ENCODE data around the gene POU2F2. TPM values are rescaled to one million over a fixed set of nuclear protein-coding genes. Genes with fewer than 3 reads are reported as not detected.

Gene POU2F2
- polyA plus RNA-seq, 1 donor = 1.3 TPM

DNA sequence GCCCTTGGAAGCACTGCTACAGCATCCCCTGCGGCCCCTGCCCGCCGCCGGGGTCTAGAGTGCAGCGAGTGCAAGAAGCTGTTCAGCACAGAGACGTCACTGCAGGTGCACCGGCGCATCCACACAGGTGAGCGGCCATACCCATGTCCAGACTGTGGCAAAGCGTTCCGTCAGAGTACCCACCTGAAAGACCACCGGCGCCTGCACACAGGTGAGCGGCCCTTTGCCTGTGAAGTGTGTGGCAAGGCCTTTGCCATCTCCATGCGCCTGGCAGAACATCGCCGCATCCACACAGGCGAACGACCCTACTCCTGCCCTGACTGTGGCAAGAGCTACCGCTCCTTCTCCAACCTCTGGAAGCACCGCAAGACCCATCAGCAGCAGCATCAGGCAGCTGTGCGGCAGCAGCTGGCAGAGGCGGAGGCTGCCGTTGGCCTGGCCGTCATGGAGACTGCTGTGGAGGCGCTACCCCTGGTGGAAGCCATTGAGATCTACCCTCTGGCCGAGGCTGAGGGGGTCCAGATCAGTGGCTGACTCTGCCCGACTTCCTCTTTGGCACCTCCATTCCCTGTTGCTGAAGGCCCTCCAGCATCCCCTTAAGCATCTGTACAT, 51.4 kb downstream of the POU2F2 start:
- DNase-seq (ENCODE audit: low read depth) = no peak

DNA sequence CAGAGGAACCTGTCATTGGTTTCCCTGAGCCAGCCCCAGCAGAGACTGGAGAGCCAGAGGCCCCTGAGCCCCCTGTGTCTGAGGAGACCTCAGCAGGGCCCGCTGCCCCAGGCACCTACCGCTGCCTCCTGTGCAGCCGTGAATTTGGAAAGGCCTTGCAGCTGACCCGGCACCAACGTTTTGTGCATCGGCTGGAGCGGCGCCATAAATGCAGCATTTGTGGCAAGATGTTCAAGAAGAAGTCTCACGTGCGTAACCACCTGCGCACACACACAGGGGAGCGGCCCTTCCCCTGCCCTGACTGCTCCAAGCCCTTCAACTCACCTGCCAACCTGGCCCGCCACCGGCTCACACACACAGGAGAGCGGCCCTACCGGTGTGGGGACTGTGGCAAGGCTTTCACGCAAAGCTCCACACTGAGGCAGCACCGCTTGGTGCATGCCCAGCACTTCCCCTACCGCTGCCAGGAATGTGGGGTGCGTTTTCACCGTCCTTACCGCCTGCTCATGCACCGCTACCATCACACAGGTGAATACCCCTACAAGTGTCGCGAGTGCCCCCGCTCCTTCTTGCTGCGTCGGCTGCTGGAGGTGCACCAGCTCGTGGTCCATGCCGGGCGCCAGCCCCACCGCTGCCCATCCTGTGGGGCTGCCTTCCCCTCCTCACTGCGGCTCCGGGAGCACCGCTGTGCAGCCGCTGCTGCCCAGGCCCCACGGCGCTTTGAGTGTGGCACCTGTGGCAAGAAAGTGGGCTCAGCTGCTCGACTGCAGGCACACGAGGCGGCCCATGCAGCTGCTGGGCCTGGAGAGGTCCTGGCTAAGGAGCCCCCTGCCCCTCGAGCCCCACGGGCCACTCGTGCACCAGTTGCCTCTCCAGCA, 52.1 kb downstream of the POU2F2 start:
- DNase-seq (ENCODE audit: low read depth) = no peak

DNA sequence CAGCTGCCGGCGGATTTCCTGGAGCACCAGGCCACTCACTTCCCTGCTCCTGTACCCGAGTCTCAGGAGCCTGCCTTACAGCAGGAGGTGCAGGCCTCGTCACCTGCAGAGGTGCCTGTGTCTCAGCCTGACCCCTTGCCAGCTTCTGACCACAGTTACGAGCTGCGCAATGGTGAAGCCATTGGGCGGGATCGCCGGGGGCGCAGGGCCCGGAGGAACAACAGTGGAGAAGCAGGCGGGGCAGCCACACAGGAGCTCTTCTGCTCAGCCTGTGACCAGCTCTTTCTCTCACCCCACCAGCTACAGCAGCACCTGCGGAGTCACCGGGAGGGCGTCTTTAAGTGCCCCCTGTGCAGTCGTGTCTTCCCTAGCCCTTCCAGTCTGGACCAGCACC, 53.0 kb downstream of the POU2F2 start:
- no peak for DNase-seq (ENCODE audit: low read depth)

DNA sequence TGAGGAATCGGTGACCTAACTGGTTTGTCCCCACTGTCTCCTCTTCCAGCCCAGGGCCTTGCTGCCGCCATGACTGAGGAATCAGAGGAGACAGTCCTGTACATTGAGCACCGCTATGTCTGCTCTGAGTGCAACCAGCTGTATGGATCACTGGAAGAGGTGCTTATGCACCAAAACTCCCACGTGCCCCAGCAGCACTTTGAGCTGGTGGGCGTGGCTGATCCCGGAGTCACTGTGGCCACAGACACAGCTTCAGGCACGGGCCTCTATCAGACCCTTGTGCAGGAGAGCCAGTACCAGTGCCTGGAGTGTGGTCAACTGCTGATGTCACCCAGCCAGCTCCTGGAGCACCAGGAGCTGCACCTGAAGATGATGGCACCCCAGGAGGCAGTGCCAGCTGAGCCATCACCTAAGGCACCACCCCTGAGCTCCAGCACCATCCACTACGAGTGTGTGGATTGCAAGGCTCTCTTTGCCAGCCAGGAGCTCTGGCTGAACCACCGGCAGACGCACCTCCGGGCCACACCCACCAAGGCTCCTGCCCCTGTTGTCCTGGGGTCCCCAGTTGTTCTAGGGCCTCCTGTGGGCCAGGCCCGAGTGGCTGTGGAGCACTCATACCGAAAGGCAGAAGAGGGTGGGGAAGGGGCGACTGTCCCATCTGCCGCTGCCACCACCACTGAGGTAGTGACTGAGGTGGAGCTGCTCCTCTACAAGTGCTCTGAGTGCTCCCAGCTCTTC, 53.5 kb downstream of the POU2F2 start:
- DNase-seq (ENCODE audit: low read depth) = no peak

DNA sequence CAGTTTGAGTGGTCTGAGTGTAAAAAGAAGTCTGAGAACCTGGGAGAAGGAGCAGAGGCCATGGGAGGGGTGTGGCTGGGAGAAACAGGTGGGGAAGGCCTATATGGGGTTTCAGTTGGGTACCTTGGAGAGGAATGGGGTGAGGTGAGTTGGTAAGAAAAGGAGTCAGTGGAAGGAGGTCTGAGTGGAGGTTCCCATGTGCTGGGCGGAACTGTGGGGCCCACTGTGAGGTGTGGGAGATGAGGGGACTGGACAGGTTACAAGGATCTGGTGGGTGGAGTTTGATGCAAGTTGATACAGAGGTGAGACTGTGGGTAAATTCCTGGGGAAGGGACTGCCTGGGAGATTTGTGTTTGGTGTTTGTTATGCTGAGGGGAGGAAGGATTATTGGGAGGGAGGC, 54.2 kb downstream of the POU2F2 start:
- no peak for DNase-seq (ENCODE audit: low read depth)

DNA sequence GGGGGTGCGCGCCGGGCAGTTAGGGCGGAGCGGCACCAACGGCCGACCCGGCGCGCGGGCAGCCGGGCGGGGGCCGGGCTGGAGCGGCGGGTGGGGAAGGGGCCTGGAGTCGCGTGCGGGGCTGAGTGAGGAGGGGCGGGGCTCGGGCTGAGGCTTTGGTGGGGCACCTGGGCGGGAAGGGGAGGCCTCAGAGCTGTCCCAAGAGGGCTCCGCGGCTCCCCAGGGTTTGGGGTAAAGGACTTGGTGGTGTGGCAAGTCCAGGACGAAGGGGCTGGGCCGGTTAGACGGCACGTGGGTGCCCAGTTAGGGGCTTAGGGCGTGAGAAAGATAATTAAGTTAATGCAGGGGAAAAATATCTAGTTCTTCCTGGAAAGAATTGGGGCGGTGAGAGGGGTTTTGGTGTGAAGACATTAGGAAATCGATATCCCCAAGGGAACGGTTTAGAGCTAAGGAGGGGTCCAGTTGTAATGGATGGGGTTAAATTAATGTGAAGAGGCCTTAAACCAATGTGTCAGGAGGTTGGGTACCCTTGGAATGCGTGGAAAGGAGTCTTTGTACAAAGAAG, 55.8 kb downstream of the POU2F2 start:
- no peak for DNase-seq (ENCODE audit: low read depth)

DNA sequence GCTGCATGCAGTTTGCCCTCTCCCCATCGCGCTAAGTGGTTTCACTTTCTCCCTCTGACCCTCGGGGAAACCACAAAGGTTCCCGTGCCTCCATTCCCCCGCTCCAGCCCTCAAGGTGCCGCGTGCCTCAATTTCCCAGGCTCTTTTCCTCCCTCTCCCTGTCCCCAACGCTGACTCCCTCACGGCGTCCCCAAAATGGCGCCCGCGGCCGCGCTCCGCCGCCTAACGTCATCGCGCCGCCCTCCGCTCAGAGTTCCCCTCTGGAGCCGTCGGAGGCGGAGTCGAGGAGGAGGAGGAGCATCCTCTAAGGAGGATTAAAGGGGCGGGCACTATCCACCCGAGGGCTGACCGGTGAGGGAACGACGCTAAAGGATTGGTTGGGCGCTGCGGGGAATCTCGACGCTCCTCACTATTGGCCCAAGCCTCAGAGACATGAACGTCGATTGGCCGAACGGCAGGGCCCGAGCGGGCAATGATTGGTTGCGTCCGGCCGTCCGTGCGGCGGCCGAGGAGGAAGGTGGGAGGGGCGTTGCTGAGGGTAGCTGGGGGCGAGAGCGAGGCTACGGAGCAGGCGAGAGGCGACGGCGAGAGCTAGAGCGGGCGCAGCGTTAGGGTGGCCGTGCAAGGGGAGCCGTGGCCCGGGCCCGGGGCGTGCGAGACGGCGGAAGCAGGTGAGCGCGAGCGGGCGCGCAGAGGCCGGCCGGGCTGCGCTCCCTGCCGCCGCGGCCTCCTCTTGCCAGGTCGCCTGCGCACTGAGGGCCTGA, 56.4 kb downstream of the POU2F2 start, which contains the start of gene ZNF574:
TSS of gene ZNF574 (plus strand) at position 551 of the 764 bp plus-strand sequence. CDS start 2,441 bp downstream, outside the sequence.
- DNase-seq (ENCODE audit: low read depth) = peak; percentile 99

DNA sequence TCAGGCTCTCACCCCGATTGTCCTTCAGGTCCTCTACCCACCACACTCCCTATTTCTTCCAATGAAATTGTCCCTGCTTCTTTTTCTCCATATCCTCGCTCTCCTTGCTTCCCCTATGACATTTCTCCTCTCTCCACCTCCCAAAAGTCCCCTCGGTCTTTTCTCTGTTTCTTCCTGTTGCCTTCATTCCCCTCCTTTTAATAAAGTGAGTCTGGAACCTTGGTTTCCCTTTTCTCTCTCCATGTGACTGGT, 57.0 kb downstream of the POU2F2 start:
- no peak for DNase-seq (ENCODE audit: low read depth)

DNA sequence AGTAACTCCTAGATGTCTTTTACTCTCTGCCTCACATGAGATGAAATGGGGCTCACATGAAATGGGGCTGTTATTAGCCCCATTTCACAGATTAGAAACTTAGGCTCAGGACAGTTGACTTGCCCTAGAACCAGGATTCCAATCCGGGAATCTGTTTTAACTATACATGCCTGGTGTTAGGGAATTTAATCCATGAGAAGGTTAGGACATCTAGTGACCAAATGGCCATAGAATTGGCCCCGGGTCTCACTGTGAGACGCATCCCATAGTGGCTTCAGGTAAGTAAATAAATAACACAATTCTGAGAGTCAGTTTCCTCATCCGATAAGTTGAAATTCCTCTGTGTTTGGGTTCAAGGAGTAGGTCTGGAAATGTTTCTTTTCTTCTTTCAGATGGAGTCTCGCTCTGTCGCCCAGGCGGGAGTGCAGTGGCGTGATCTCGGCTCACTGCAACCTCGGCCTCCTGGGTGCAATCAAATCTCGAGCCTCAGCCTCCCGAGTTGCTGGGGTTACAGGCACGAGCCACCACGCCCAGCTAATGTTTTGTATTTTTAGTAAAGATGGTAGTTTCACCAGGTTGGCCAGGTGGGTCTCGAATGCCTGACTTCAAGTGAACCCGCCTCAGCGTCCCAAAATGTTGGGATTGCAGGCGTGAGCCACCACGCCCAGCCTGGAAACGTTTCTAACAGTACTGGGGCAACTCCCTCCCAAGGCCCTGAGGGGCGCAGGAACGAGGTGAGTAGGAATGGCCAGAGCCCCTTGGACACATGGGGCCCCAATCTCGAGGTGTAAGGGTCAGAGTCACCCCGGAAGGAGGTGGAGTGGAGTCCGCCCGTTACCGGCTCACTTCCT, 57.5 kb downstream of the POU2F2 start:
- DNase-seq (ENCODE audit: low read depth) = no peak

DNA sequence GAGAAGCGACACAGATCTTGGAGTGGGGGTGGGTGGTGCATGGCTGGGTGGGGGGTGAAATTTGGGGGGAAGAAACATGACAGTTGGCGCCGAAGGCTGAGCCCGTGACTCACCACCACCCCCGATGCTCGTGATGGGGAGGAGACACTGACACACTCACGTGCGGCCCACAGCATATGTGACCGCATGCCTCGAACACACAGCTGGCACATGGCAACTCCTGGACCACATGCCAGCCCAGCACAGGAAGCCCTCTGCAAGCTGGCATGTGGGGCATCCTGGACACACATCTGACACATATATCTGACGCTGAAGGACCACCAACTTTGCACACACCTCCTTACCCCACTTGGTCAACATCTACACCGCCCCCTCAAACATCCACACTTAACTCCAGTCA, 61.0 kb downstream of the POU2F2 start:
- DNase-seq (ENCODE audit: low read depth) = no peak

DNA sequence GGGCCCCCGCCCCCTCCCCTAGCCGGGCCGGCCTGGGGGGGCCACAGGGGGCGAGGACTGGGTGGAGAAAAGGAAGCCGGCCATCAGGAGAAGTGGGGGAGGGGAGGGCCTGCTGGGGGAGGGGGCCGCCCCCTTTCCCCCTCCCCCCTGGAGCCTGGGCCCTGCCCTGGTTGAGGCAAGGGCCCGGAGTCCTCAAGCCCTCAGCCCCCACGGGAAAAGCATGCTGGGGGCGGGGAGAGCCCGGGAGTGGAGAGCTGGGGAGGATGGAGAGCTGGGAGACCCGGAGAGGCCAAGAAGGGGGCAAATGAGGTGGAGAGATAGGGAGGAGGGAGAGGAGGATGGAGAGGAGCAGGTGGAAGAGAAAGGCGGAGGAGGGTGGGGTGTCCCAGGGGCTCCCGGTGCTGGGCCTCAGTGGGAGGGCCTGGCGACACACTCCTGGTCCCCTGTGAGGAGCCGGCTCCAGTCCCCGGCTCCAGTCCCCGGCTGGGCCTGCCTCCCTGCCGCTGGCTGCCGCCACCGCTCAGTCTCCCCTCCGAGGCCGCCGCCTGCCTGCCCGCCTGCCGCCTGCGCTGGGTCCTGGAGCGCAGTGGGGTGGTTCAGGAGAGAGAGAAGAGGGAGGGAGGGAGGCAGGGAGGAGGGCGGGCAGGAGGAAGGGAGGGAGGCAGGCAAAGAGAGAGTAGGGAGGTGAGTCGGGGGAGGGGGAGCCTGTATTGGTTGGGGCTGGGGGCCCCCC, 62.5 kb downstream of the POU2F2 start, which contains the start of gene GRIK5:
TSS of gene GRIK5 (minus strand) at position 588 of the 733 bp plus-strand sequence. CDS start 4,436 bp downstream, outside the sequence.
- no peak for DNase-seq (ENCODE audit: low read depth)

DNA sequence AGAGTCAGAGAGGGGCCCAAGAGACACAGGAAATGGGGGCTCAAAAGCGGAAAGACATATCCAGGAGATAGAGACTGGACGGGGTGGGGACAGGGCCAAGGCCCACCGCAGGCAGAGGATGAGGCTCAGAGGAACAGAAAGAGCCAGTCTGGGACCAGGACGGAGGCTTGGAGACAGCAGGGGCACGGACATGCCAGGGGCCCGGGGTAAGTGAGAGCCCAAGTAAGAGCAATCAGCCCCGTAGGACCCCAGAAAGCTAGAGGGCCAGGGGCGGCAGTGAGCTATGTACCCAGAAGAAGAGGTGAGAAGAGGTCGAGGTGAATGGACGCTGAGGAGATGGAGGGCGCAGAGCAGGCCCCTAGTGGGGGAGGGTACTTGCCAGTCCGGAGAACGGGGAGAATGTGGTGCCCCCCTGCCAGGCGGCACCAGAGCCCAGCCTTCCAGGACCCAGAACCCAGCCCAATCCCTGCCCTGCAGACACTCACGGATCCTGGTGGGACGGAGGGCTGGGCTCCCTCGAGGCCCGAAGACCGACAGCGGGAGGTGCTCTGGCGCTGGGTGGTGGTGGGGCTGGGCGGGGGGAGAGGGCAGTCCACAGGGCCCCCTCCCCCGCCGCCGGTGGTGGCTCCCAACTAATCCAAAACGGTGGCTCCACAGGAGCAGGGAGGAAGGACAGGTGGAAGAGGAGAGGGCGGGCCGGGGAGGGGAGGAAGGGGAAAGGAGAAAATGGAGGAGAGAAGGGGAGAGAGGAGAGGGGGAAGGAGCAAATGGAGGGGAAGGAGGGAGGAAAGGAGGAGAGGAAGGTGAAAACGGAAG, 63.3 kb downstream of the POU2F2 start:
- no peak for DNase-seq (ENCODE audit: low read depth)

DNA sequence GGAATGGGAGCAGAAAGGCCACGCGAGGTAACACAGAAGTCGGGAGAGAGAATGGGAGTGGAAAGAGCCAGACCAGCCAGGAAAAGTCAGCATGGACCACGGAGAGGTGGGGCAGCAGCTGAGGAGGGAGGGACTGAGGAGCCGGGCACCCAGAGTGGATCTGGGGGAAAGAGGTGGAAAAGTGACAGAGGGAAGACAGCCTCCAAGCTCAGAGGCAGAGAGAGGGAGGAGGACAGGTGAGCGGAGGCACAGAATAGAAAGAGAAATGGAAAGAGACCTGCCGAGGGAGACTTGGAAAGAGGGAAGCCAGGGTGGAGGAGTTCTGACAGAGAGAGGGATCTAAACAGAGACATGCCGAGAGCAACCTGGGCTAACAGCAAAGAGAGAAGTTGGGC, 63.9 kb downstream of the POU2F2 start:
- no peak for DNase-seq (ENCODE audit: low read depth)

DNA sequence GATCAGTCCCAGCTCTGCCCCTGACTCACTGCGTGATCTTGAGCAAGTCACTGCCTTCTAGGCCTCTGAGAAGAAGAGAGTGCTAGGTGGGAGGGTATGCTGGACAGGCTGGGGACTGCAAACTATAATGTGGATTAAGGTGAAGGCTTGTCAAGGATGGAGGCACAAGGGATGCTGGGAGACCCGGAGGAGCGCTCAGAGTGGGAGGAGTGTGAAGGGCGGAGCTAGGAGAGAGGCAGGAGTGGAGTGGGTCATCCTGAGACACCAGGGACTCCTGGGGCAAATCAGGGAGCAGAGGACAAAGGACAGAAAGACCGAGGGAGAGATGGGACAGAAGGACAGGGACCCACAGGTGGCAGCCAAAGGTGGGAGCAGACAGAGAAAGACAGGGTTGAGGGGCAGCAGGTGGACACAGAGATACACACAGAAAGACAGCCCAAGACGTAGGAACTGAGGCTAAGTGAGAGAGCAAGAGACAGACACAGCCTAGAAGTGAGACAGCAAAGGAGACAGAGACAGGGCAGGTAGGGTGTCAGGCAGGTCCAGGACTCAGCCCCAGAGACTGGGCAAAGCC, 64.8 kb downstream of the POU2F2 start:
- no peak for DNase-seq (ENCODE audit: low read depth)

DNA sequence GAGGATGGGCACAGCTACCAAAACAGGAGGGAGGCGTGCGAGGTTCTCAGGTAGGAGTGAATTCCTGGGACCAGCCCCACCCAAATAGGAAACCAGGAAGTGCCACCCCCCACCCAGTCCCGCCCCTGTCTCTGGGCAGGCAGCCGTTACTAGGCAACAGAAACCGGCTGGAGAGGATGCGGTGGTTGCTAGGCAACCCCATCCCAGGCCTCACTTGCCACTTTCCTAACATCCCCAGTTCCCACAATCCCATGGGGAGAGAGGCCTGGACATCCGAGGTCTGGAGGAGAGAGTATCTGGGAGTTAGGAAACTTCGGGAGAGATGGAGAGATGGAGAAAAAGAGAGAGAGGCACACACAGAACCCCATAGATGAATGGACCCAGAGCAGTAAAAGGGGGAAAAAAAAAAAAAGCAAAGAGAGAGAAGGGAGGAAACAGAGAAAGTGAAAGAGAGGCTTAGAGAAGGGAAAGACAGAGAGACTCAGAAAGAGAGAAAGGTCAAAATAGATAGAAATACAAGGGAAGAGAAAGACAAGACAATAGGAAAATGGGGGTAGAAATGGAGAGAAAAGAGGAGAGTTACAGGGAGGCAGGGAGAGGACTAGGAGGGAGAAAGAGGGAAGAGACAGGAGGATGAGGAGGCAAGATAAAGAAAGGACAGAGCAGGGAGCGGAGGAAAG, 66.0 kb downstream of the POU2F2 start:
- no peak for DNase-seq (ENCODE audit: low read depth)

DNA sequence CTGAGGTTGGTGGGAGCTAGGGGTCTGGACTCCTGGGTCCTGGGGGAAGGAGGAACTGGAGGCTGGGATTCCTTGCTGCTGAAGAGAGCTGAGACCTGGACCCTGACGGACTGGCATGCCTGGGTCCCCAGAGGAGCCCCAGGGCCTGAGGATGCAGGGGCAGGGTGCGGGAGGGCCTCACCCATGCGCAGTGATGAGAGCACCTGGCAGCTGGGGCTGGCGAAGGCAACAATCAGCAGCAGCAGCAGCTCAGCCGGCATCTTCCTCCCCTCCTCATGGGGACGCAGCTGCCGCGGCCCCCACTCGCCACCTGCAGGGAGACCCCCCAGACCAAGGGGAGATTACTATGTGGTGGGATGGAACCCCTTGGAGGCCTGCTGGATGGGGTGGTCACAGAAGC, 66.7 kb downstream of the POU2F2 start:
- DNase-seq (ENCODE audit: low read depth) = no peak

DNA sequence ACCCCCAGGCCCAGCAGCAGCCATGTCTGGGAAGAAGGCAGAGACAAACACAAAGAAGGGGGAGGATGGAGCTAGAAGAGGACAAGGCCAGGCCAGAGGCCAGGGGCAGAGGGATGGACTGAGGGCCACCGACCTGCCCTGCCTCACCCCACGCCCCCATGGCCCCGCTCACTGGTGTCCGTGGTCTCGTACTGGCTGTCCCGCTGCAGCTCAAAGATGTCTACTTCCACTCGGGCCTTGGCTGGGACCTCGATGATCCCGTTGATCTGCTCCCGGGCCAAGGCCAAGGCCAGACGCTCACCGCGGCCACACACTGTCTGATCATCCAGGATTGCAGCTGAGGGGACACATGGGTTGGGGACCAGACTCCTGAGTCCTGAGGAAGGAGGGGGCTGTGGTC, 67.2 kb downstream of the POU2F2 start:
- no peak for DNase-seq (ENCODE audit: low read depth)

DNA sequence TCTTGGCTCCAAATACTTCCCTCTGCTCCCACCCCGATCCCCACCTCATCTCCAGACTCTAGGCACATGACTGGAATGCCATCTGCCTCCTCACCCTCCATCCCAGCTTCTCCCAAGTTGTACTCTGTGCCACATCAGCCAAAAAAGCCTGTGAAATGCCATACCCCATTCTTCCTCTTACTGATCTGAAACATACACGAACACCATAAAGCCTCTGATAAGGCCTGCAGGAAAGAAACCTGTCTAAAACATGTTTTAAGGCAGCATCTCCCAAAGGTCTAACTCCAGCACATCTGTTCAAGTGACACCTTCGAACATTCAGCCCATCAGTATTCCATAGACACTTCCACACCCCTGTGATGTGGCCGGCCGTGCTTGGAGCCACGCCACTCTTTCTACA, 67.8 kb downstream of the POU2F2 start:
- DNase-seq (ENCODE audit: low read depth) = no peak
